Uterus (tissue), 4 donors: ENCODE results near the gene C2orf78. TPM values are rescaled to one million over a fixed set of nuclear protein-coding genes. Genes with fewer than 3 reads are reported as not detected.

ENCODE experiments used
- DNase-seq, 2 donors: peaks; one replicate each; pipeline ENCODE4 v3.0.0-alpha.2; 2019 to 2020
- H3K27ac ChIP-seq, 2 donors: fragments of 200-600 bp; sonication (generic); 1 replicate in 1 of 2; 2 replicates in 1 of 2; pipeline ENCODE4 v1.5.1; 2016 to 2018
- H3K27me3 ChIP-seq, 2 donors: fragments of 200-600 bp; sonication (generic); one replicate each; pipeline ENCODE4 v1.5.1; 2018 to 2019; ENCODE audit warnings: control low read depth in 1 of 2
- H3K36me3 ChIP-seq, 2 donors: fragments of 200-600 bp; sonication (generic); one replicate each; pipeline ENCODE4 v1.5.1; 2019; ENCODE audit warnings: control low read depth in 1 of 2
- H3K4me1 ChIP-seq, 2 donors: fragments of 200-600 bp; sonication (generic); one replicate each; pipeline ENCODE4 v1.5.1; 2018 to 2019; ENCODE audit warnings: control low read depth in 1 of 2
- H3K4me3 ChIP-seq, 2 donors: fragments of 200-600 bp; sonication (generic); 1 replicate in 1 of 2; 2 replicates in 1 of 2; pipeline ENCODE4 v1.5.1; 2018 to 2019; ENCODE audit warnings: mild to moderate bottlenecking in 1 of 2
- H3K9me3 ChIP-seq, 2 donors: fragments of 200-600 bp; sonication (generic); one replicate each; pipeline ENCODE4 v1.5.1; 2019; ENCODE audit warnings: control low read depth in 1 of 2
- POLR2A ChIP-seq, 2 donors: fragments of 450-650 bp; IDR thresholded peaks; one replicate each; pipeline ENCODE4 v1.6.1; 2016; ENCODE audit warnings: antibody characterized with exemption in 2 of 2, mild to moderate bottlenecking in 1 of 2, moderate library complexity in 1 of 2
- intact Hi-C: fragments of 100-400 bp; cut with DNase I; formaldehyde crosslinking; loops from one replicate; pipeline ENCODE4 v1.15.1; 2023; ENCODE audit warnings: low total_unique reads
- total RNA-seq, 4 donors: library from RNA; depleted of rRNA in 3 of 4; stranded (reverse); fragments of >200 nt in 3 of 4; gene quantifications; one replicate each; pipeline versions ENCODE4 v1.1.0 to v1.2.4, GENCODE V29; 2014 to 2023
- TF ChIP-seq, protein P1 (sequence below), 4 experiments: fragments of 200-600 bp in 2 of 4; fragments of 450-650 bp in 2 of 4; sonication (generic) in 2 of 4; IDR thresholded peaks; one replicate each; pipeline ENCODE4 v1.5.1; 2016 to 2019; ENCODE audit warnings: antibody characterized with exemption in 4 of 4, mild to moderate bottlenecking in 2 of 4, moderate library complexity in 1 of 4
- donor health status: DM: yes; HTN: yes; CAD: no.

C2orf78 gene
- total RNA-seq, 4 donors from 2014 or later, result not detected

DNA sequence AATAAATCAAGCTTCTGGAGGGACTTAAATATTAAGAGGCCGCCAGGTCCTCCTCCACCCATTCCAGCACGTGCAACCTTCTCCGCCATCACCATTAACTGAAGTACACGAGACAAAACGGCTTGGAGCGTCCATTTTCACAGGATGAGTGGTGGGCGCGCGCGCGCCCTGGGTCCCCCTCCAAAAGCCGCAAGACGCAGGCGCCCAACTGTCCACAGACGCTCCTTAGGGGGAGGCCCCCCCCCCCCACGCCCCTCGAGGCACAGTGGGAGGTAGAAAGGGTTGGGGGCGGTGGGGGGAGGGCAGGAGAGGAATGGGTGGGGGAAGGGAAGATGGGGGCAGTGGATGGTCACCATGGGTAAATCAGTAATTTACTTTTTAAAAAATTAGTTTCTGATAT, 34.3 kb downstream of the C2orf78 start:
- TF ChIP-seq, protein P1, sequence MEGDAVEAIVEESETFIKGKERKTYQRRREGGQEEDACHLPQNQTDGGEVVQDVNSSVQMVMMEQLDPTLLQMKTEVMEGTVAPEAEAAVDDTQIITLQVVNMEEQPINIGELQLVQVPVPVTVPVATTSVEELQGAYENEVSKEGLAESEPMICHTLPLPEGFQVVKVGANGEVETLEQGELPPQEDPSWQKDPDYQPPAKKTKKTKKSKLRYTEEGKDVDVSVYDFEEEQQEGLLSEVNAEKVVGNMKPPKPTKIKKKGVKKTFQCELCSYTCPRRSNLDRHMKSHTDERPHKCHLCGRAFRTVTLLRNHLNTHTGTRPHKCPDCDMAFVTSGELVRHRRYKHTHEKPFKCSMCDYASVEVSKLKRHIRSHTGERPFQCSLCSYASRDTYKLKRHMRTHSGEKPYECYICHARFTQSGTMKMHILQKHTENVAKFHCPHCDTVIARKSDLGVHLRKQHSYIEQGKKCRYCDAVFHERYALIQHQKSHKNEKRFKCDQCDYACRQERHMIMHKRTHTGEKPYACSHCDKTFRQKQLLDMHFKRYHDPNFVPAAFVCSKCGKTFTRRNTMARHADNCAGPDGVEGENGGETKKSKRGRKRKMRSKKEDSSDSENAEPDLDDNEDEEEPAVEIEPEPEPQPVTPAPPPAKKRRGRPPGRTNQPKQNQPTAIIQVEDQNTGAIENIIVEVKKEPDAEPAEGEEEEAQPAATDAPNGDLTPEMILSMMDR (IDR thresholded peaks at IDR 0.05), result no peak
- no peak for TF ChIP-seq POLR2A (IDR thresholded peaks at IDR 0.05)
- Histone ChIP-seq H3K9me3 (no peaks in the 10 kb centered on the region), H3K27me3 (no peaks in the 10 kb centered on the region), H3K27ac (no peak overlapping the region), H3K36me3 (no peaks in the 10 kb centered on the region), H3K4me1 (no peaks in the 10 kb centered on the region), H3K4me3 (no peak overlapping the region)
- intact Hi-C loops, result loop anchor here (10.0 kb wide), 1 partner anchor 517 kb away; no protein-coding TSS in a partner anchor
- DNase-seq, result no peak

DNA sequence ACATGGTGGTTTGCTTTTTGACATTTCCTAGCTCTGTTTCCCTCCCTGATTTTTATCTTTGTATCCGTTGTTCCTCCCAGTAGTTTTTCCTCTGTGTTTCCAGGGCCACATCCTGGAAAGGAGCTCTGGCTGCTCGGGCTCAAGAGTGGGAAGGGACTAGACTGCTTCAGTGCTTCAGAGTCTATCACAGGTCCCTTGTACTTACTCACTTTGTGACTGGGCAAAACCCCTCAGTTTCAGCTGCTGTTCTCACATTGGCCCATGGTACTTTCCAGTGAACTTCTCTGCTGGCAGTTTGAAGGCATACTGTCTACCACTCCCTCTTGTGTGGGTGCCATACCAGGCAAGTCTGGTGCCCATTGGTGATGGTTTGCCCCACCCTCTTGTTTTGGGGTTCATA, 37.2 kb downstream of the C2orf78 start:
- DNase-seq, result no peak
- no peaks in the 10 kb centered on the region for H3K4me1 ChIP-seq
- H3K36me3 ChIP-seq, result no peaks in the 10 kb centered on the region
- intact Hi-C loops, result no loop called here
- TF ChIP-seq POLR2A (IDR thresholded peaks at IDR 0.05), result no peak
- TF ChIP-seq, protein P1 (IDR thresholded peaks at IDR 0.05), result no peak
- no peaks in the 10 kb centered on the region for H3K9me3 ChIP-seq
- H3K27ac ChIP-seq, result no peak overlapping the region
- no peaks in the 10 kb centered on the region for H3K27me3 ChIP-seq
- no peak overlapping the region for H3K4me3 ChIP-seq

DNA sequence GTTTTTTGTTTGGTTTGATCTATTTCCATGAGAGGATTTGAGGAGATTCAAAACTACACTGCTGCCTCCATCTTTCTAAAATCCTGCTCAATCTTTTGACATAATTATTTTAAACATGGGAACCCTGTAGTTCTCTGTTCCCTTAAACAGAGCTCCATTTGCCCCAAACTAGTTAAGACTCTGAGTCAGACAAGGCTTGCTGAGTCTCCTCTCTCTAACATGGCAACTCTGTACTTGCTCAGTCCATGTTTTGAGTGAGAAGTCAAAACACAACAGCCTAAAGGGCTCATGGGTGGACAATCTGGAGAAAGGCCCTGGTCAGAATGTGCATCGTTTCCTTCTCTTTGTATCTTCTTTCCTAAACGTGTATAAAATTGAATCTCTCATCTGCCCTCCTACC, 37.7 kb downstream of the C2orf78 start:
- intact Hi-C loops, result no loop called here
- H3K27me3 ChIP-seq, result no peaks in the 10 kb centered on the region
- H3K27ac ChIP-seq, result no peak overlapping the region
- no peaks in the 10 kb centered on the region for H3K4me1 ChIP-seq
- no peaks in the 10 kb centered on the region for H3K36me3 ChIP-seq
- no peak for TF ChIP-seq POLR2A (IDR thresholded peaks at IDR 0.05)
- TF ChIP-seq, protein P1 (IDR thresholded peaks at IDR 0.05), result no peak
- no peak for DNase-seq
- H3K4me3 ChIP-seq, result no peak overlapping the region
- H3K9me3 ChIP-seq, result no peaks in the 10 kb centered on the region

DNA sequence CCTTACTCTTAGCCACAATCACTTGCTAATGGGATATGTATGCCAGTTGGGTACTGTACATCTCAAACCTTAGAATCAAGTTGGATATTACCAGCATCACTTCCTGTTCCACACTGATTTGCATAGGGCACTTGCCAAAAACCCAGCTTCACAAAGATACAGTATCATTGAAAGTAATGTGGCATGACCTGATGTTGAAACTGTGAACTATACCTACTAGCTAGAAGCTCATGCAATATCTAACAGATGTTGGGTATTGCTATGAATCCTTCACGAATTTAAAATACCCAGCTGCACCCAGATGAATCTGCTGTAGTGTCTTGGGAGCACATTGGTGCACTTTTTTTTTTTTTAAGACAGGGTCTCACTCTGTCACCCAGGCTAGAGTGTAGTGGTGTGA, 38.3 kb downstream of the C2orf78 start:
- intact Hi-C loops, result no loop called here
- H3K9me3 ChIP-seq, result no peaks in the 10 kb centered on the region
- no peak overlapping the region for H3K27ac ChIP-seq
- TF ChIP-seq, protein P1 (IDR thresholded peaks at IDR 0.05), result no peak
- no peak for TF ChIP-seq POLR2A (IDR thresholded peaks at IDR 0.05)
- no peaks in the 10 kb centered on the region for H3K36me3 ChIP-seq
- no peaks in the 10 kb centered on the region for H3K27me3 ChIP-seq
- H3K4me1 ChIP-seq, result no peaks in the 10 kb centered on the region
- no peak for DNase-seq
- H3K4me3 ChIP-seq, result no peak overlapping the region

DNA sequence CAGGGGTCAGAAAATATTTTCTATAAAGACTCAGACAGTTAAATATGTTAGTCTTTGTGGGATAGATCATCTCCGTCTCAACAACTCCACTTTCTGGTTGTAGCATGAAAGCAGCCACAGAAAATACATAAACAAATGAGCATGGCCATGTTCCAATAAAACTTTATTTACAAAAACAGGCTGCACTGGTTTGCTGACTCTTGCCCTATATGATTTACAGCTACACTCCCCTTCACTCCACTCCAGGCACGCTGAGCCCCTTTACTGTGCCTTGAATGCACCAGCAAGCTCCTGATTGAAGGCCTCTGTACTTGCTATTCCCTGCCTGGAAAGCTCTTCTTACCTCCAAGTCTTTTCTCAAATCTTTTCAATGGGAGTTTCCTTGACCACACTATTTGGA, 39.0 kb downstream of the C2orf78 start:
- no peaks in the 10 kb centered on the region for H3K9me3 ChIP-seq
- intact Hi-C loops, result no loop called here
- H3K27me3 ChIP-seq, result no peaks in the 10 kb centered on the region
- H3K36me3 ChIP-seq, result no peaks in the 10 kb centered on the region
- H3K4me1 ChIP-seq, result no peaks in the 10 kb centered on the region
- TF ChIP-seq POLR2A (IDR thresholded peaks at IDR 0.05), result no peak
- TF ChIP-seq, protein P1 (IDR thresholded peaks at IDR 0.05), result no peak
- no peak for DNase-seq
- H3K4me3 ChIP-seq, result no peak overlapping the region
- no peak overlapping the region for H3K27ac ChIP-seq
